HG03066 (cell line): ENCODE measurements around the gene ARL6IP4.
"Not testable (repeated sequence)": the region's sequence is repeated elsewhere in the genome, so short reads cannot be mapped to it uniquely, and the experiment has no call there.

Source experiments
- ATAC-seq: cut with Tn5 transposase; IDR thresholded peaks from one replicate; pipeline ENCODE4 v1.9.1; 2021; ENCODE audit warnings: low read depth; ENCODE audit not compliant: unreplicated experiment

Gene ARL6IP4

GRCh38 chr12:123005081-123005626, 24.7 kb downstream of the ARL6IP4 start:
- no peak for ATAC-seq

- no peak for ATAC-seq
Measured at GRCh38 chr12:123006977-123007376, 26.5 kb downstream of the ARL6IP4 start.

GRCh38 chr12:123010110-123010509, 29.6 kb downstream of the ARL6IP4 start:
- no peak for ATAC-seq

GRCh38 chr12:123010681-123011080, 30.2 kb downstream of the ARL6IP4 start:
- no peak for ATAC-seq

- ATAC-seq, result no peak
Measured at GRCh38 chr12:123011701-123012100, 31.2 kb downstream of the ARL6IP4 start.

- ATAC-seq, result no peak
Measured at GRCh38 chr12:123013185-123014095, 33.0 kb downstream of the ARL6IP4 start.

- not testable (repeated sequence) for ATAC-seq
Measured at GRCh38 chr12:123014473-123014872, 34.0 kb downstream of the ARL6IP4 start.

GRCh38 chr12:123017753-123018152, 37.3 kb downstream of the ARL6IP4 start:
- ATAC-seq, result no peak

- no peak for ATAC-seq
Measured at GRCh38 chr12:123019841-123020138, 39.3 kb downstream of the ARL6IP4 start.

- no peak for ATAC-seq
Measured at GRCh38 chr12:123021688-123022604, 41.5 kb downstream of the ARL6IP4 start.

- ATAC-seq, result no peak
Measured at GRCh38 chr12:123022846-123023245, 42.4 kb downstream of the ARL6IP4 start.

- ATAC-seq, result no peak
Measured at GRCh38 chr12:123024819-123025391, 44.4 kb downstream of the ARL6IP4 start.

- ATAC-seq, result no peak
Measured at GRCh38 chr12:123026094-123026853, 45.8 kb downstream of the ARL6IP4 start.

- no peak for ATAC-seq
Measured at GRCh38 chr12:123027726-123028445, 47.4 kb downstream of the ARL6IP4 start.

- no peak for ATAC-seq
Measured at GRCh38 chr12:123028475-123028874, 48.0 kb downstream of the ARL6IP4 start.

GRCh38 chr12:123029550-123029949, 49.1 kb downstream of the ARL6IP4 start:
- ATAC-seq, result no peak

GRCh38 chr12:123030686-123031085, 50.2 kb downstream of the ARL6IP4 start:
- no peak for ATAC-seq

GRCh38 chr12:123031171-123031845, 50.8 kb downstream of the ARL6IP4 start:
- no peak for ATAC-seq
